Neural progenitor cell (in vitro differentiated cells): Measurements from ENCODE around the gene SMC6.

Experiments used
- EZH2 ChIP-seq: fragments of 200-600 bp; sonication (generic); IDR thresholded peaks from 2 replicates; pipeline ENCODE4 v1.6.1; 2017; ENCODE audit warnings: antibody characterized with exemption, mild to moderate bottlenecking, moderate library complexity
- EZH2phosphoT487 ChIP-seq: fragments of 200-600 bp; sonication (generic); IDR thresholded peaks from 2 replicates; pipeline ENCODE4 v1.6.1; 2017; ENCODE audit warnings: antibody characterized with exemption
- TF ChIP-seq, protein P1 (sequence below): fragments of 200-600 bp; sonication (generic); IDR thresholded peaks from 2 replicates; pipeline ENCODE4 v1.5.1; 2017; ENCODE audit warnings: antibody characterized with exemption, mild to moderate bottlenecking

GRCh38 chr2:17682098-17682857 lies 71.3 kb downstream of the SMC6 start:
- TF ChIP-seq, protein P1, sequence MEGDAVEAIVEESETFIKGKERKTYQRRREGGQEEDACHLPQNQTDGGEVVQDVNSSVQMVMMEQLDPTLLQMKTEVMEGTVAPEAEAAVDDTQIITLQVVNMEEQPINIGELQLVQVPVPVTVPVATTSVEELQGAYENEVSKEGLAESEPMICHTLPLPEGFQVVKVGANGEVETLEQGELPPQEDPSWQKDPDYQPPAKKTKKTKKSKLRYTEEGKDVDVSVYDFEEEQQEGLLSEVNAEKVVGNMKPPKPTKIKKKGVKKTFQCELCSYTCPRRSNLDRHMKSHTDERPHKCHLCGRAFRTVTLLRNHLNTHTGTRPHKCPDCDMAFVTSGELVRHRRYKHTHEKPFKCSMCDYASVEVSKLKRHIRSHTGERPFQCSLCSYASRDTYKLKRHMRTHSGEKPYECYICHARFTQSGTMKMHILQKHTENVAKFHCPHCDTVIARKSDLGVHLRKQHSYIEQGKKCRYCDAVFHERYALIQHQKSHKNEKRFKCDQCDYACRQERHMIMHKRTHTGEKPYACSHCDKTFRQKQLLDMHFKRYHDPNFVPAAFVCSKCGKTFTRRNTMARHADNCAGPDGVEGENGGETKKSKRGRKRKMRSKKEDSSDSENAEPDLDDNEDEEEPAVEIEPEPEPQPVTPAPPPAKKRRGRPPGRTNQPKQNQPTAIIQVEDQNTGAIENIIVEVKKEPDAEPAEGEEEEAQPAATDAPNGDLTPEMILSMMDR, result no peak
- TF ChIP-seq EZH2phosphoT487 (no peak), EZH2 (no peak)
